ENCODE measurements around the gene KAZALD1.

KAZALD1 gene

GRCh38 chr10:101063050-101063525 is 1.3 kb downstream of the KAZALD1 start:
- peaks cover 3% of the 10 kb centered on the region; the same call in 1 of the 2 replicates for H3K36me3 ChIP-seq (replicated peaks)
- in situ Hi-C loops (cut with MboI; ENCODE audit: low sequenced_read_pairs) = no loop called here
- H3K27me3 ChIP-seq (ENCODE audit: low read depth) = no peaks in the 10 kb centered on the region
- DNase-seq (ENCODE audit: low spot score in 2 of 2) = peak in 1 of 2 experiments; percentile 42
- H3K4me3 ChIP-seq = peak overlapping the region; percentile 88
- no peaks in the 10 kb centered on the region for H3K9me3 ChIP-seq
- peaks cover 46% of the 10 kb centered on the region for H3K4me1 ChIP-seq

GRCh38 chr10:101063548-101064414 is 2.0 kb downstream of the KAZALD1 start:
- in situ Hi-C loops (cut with MboI; ENCODE audit: low sequenced_read_pairs) = no loop called here
- H3K36me3 ChIP-seq (replicated peaks) = peaks cover under 1% of the 10 kb centered on the region; the same call in 1 of the 2 replicates
- no peaks in the 10 kb centered on the region for H3K27me3 ChIP-seq (ENCODE audit: low read depth)
- peak overlapping the region; percentile 88 for H3K4me3 ChIP-seq
- H3K9me3 ChIP-seq = no peaks in the 10 kb centered on the region
- H3K4me1 ChIP-seq = peaks cover 42% of the 10 kb centered on the region
- DNase-seq (ENCODE audit: low spot score in 2 of 2) = peak; percentile 51 to 58

GRCh38 chr10:101064415-101065030 is 2.7 kb downstream of the KAZALD1 start:
- Histone ChIP-seq H3K27me3 (ENCODE audit: low read depth) (no peaks in the 10 kb centered on the region), H3K9me3 (no peaks in the 10 kb centered on the region), H3K4me1 (peaks cover 37% of the 10 kb centered on the region), H3K36me3 (replicated peaks) (no peaks in the 10 kb centered on the region), H3K4me3 (no peak overlapping the region)
- no peak for DNase-seq (ENCODE audit: low spot score in 2 of 2)
- in situ Hi-C loops (cut with MboI; ENCODE audit: low sequenced_read_pairs) = no loop called here

- no peak for DNase-seq (ENCODE audit: low spot score in 2 of 2)
- H3K9me3 ChIP-seq = no peaks in the 10 kb centered on the region
- no peaks in the 10 kb centered on the region for H3K27me3 ChIP-seq (ENCODE audit: low read depth)
- H3K4me1 ChIP-seq = peaks cover 35% of the 10 kb centered on the region
- peak overlapping the region; percentile 44 for H3K4me3 ChIP-seq
- no peaks in the 10 kb centered on the region for H3K36me3 ChIP-seq (replicated peaks)
- in situ Hi-C loops (cut with MboI; ENCODE audit: low sequenced_read_pairs) = no loop called here
Measured at GRCh38 chr10:101065481-101066145, 3.8 kb downstream of the KAZALD1 start.

GRCh38 chr10:101066146-101066895 is 4.5 kb downstream of the KAZALD1 start:
- no peaks in the 10 kb centered on the region for H3K27me3 ChIP-seq (ENCODE audit: low read depth)
- H3K36me3 ChIP-seq (replicated peaks) = no peaks in the 10 kb centered on the region
- DNase-seq (ENCODE audit: low spot score in 2 of 2) = peak; percentile 84 to 92
- peak overlapping the region; percentile 44 for H3K4me3 ChIP-seq
- peaks cover 33% of the 10 kb centered on the region for H3K4me1 ChIP-seq
- no peaks in the 10 kb centered on the region for H3K9me3 ChIP-seq
- in situ Hi-C loops (cut with MboI; ENCODE audit: low sequenced_read_pairs) = no loop called here

GRCh38 chr10:101066896-101067355 is 5.1 kb downstream of the KAZALD1 start:
- no peaks in the 10 kb centered on the region for H3K36me3 ChIP-seq (replicated peaks)
- in situ Hi-C loops (cut with MboI; ENCODE audit: low sequenced_read_pairs) = no loop called here
- peak overlapping the region; percentile 44 for H3K4me3 ChIP-seq
- H3K4me1 ChIP-seq = peaks cover 31% of the 10 kb centered on the region
- no peaks in the 10 kb centered on the region for H3K9me3 ChIP-seq
- no peaks in the 10 kb centered on the region for H3K27me3 ChIP-seq (ENCODE audit: low read depth)
- peak in 1 of 2 experiments; percentile 67 for DNase-seq (ENCODE audit: low spot score in 2 of 2)

GRCh38 chr10:101067356-101068083 is 5.7 kb downstream of the KAZALD1 start:
- Histone ChIP-seq H3K4me3 (peak overlapping the region; percentile 44), H3K36me3 (replicated peaks) (no peaks in the 10 kb centered on the region), H3K9me3 (no peaks in the 10 kb centered on the region), H3K27me3 (ENCODE audit: low read depth) (no peaks in the 10 kb centered on the region), H3K4me1 (peaks cover 25% of the 10 kb centered on the region)
- DNase-seq (ENCODE audit: low spot score in 2 of 2) = peak; percentile 83 to 92
- in situ Hi-C loops (cut with MboI; ENCODE audit: low sequenced_read_pairs) = no loop called here

GRCh38 chr10:101069441-101069840 is 7.7 kb downstream of the KAZALD1 start:
- Histone ChIP-seq H3K36me3 (replicated peaks) (no peaks in the 10 kb centered on the region), H3K9me3 (no peaks in the 10 kb centered on the region), H3K4me3 (no peak overlapping the region), H3K27me3 (ENCODE audit: low read depth) (peaks cover 11% of the 10 kb centered on the region), H3K4me1 (peaks cover 10% of the 10 kb centered on the region)
- in situ Hi-C loops (cut with MboI; ENCODE audit: low sequenced_read_pairs) = no loop called here
- no peak for DNase-seq (ENCODE audit: low spot score in 2 of 2)

- Histone ChIP-seq H3K36me3 (replicated peaks) (no peaks in the 10 kb centered on the region), H3K4me3 (no peak overlapping the region), H3K4me1 (peaks cover 10% of the 10 kb centered on the region), H3K9me3 (no peaks in the 10 kb centered on the region), H3K27me3 (ENCODE audit: low read depth) (peaks cover 17% of the 10 kb centered on the region)
- in situ Hi-C loops (cut with MboI; ENCODE audit: low sequenced_read_pairs) = no loop called here
- DNase-seq (ENCODE audit: low spot score in 2 of 2) = no peak
Measured at GRCh38 chr10:101070098-101070497, 8.3 kb downstream of the KAZALD1 start.

GRCh38 chr10:101071267-101071884 is 9.6 kb downstream of the KAZALD1 start:
- Histone ChIP-seq H3K27me3 (ENCODE audit: low read depth) (peaks cover 29% of the 10 kb centered on the region), H3K4me3 (no peak overlapping the region), H3K36me3 (replicated peaks) (no peaks in the 10 kb centered on the region), H3K9me3 (no peaks in the 10 kb centered on the region), H3K4me1 (peaks cover 3% of the 10 kb centered on the region; the same call in 1 of the 2 replicates)
- DNase-seq (ENCODE audit: low spot score in 2 of 2) = no peak
- in situ Hi-C loops (cut with MboI; ENCODE audit: low sequenced_read_pairs) = no loop called here

GRCh38 chr10:101071885-101072433 is 10.2 kb downstream of the KAZALD1 start:
- no peaks in the 10 kb centered on the region for H3K36me3 ChIP-seq (replicated peaks)
- H3K4me3 ChIP-seq = no peak overlapping the region
- H3K4me1 ChIP-seq = peaks cover 3% of the 10 kb centered on the region; the same call in 1 of the 2 replicates
- no peak for DNase-seq (ENCODE audit: low spot score in 2 of 2)
- H3K27me3 ChIP-seq (ENCODE audit: low read depth) = peaks cover 30% of the 10 kb centered on the region
- in situ Hi-C loops (cut with MboI; ENCODE audit: low sequenced_read_pairs) = no loop called here
- H3K9me3 ChIP-seq = no peaks in the 10 kb centered on the region

GRCh38 chr10:101072923-101073322 is 11.1 kb downstream of the KAZALD1 start:
- H3K36me3 ChIP-seq (replicated peaks) = no peaks in the 10 kb centered on the region
- peaks cover 30% of the 10 kb centered on the region for H3K27me3 ChIP-seq (ENCODE audit: low read depth)
- no peaks in the 10 kb centered on the region for H3K4me1 ChIP-seq
- in situ Hi-C loops (cut with MboI; ENCODE audit: low sequenced_read_pairs) = no loop called here
- H3K9me3 ChIP-seq = no peaks in the 10 kb centered on the region
- H3K4me3 ChIP-seq = no peak overlapping the region
- no peak for DNase-seq (ENCODE audit: low spot score in 2 of 2)

Data from HAP-1 (cell line).